ENCODE measurements around the gene TRPM7. TPM values are rescaled to one million over a fixed set of nuclear protein-coding genes. Genes with fewer than 3 reads are reported as not detected.

The TRPM7 gene
- total RNA-seq, 2 experiments from 2014 or later = 29.0 to 30.0 TPM

- ChIA-PET POLR2A (no interaction called here), CTCF (no interaction called here)
- no peaks in the 10 kb centered on the region for H3K27me3 ChIP-seq (ENCODE audit: control insufficient read depth in 1 of 2, insufficient read depth in 2 of 2, low read length in 2 of 2)
- no peak overlapping the region for H3K4me3 Mint-ChIP-seq
- H3K27ac Mint-ChIP-seq = no peak overlapping the region
- no peak overlapping the region for H3K4me3 ChIP-seq (ENCODE audit: low read length)
- DNase-seq (no peak), ATAC-seq (ENCODE audit: poor library complexity) (no peak)
- no peaks in the 10 kb centered on the region for H3K4me1 ChIP-seq (ENCODE audit: insufficient read depth, low read length)
- TF ChIP-seq CTCF (IDR thresholded peaks at IDR 0.05) = no peak
- no peak overlapping the region for H3K27ac ChIP-seq (ENCODE audit: low read depth in 1 of 2, low read length in 2 of 2)
- no peaks in the 10 kb centered on the region for H3K27me3 Mint-ChIP-seq
- no peaks in the 10 kb centered on the region for H3K9me3 ChIP-seq (ENCODE audit: control insufficient read depth in 1 of 2, insufficient read depth in 1 of 2, low read length in 2 of 2)
- H3K4me1 Mint-ChIP-seq (ENCODE audit: low read depth) = no peaks in the 10 kb centered on the region
- H3K9me3 Mint-ChIP-seq = no peaks in the 10 kb centered on the region
- intact Hi-C loops (cut with DNase I, micrococcal nuclease) = no loop called here
- peaks cover 10% of the 10 kb centered on the region for H3K36me3 ChIP-seq (ENCODE audit: insufficient read depth, low read length)
- H3K36me3 Mint-ChIP-seq (ENCODE audit: low read depth) = peaks cover 27% of the 10 kb centered on the region
Observed at GRCh38 chr15:50707878-50708427, 21.4 kb upstream of the TRPM7 start.

- peaks cover 17% of the 10 kb centered on the region for H3K36me3 Mint-ChIP-seq (ENCODE audit: low read depth)
- CTCF ChIA-PET = no interaction called here
- ATAC-seq (ENCODE audit: poor library complexity) (no peak), DNase-seq (no peak)
- no peaks in the 10 kb centered on the region for H3K4me1 ChIP-seq (ENCODE audit: insufficient read depth, low read length)
- POLR2A ChIA-PET = no interaction called here
- H3K27ac Mint-ChIP-seq = no peak overlapping the region
- no peaks in the 10 kb centered on the region for H3K9me3 ChIP-seq (ENCODE audit: control insufficient read depth in 1 of 2, insufficient read depth in 1 of 2, low read length in 2 of 2)
- no peaks in the 10 kb centered on the region for H3K27me3 Mint-ChIP-seq
- no peak overlapping the region for H3K4me3 ChIP-seq (ENCODE audit: low read length)
- no peaks in the 10 kb centered on the region for H3K9me3 Mint-ChIP-seq
- H3K4me3 Mint-ChIP-seq = no peak overlapping the region
- no peak for TF ChIP-seq CTCF (IDR thresholded peaks at IDR 0.05)
- H3K4me1 Mint-ChIP-seq (ENCODE audit: low read depth) = no peaks in the 10 kb centered on the region
- intact Hi-C loops (cut with DNase I, micrococcal nuclease) = no loop called here
- H3K27ac ChIP-seq (ENCODE audit: low read depth in 1 of 2, low read length in 2 of 2) = no peak overlapping the region
- H3K36me3 ChIP-seq (ENCODE audit: insufficient read depth, low read length) = peaks cover 7% of the 10 kb centered on the region
- H3K27me3 ChIP-seq (ENCODE audit: control insufficient read depth in 1 of 2, insufficient read depth in 2 of 2, low read length in 2 of 2) = no peaks in the 10 kb centered on the region
Observed at GRCh38 chr15:50702762-50703334, 16.3 kb upstream of the TRPM7 start.

GRCh38 chr15:50698101-50698500, 11.5 kb upstream of the TRPM7 start:
- no peak for TF ChIP-seq CTCF (IDR thresholded peaks at IDR 0.05)
- DNase-seq (no peak), ATAC-seq (ENCODE audit: poor library complexity) (no peak)
- H3K27me3 ChIP-seq (ENCODE audit: control insufficient read depth in 1 of 2, insufficient read depth in 2 of 2, low read length in 2 of 2) = no peaks in the 10 kb centered on the region
- Mint-ChIP-seq H3K36me3 (ENCODE audit: low read depth) (no peaks in the 10 kb centered on the region), H3K4me3 (no peak overlapping the region), H3K9me3 (no peaks in the 10 kb centered on the region), H3K4me1 (ENCODE audit: low read depth) (no peaks in the 10 kb centered on the region), H3K27ac (no peak overlapping the region), H3K27me3 (no peaks in the 10 kb centered on the region)
- peaks cover 3% of the 10 kb centered on the region for H3K4me1 ChIP-seq (ENCODE audit: insufficient read depth, low read length)
- CTCF ChIA-PET = interaction anchor here (1.0 kb wide), 2 partner anchors 16 to 39 kb away, joined by 3 read pairs; no protein-coding TSS in a partner anchor
- no peak overlapping the region for H3K27ac ChIP-seq (ENCODE audit: low read depth in 1 of 2, low read length in 2 of 2)
- intact Hi-C loops (cut with DNase I, micrococcal nuclease) = no loop called here
- H3K36me3 ChIP-seq (ENCODE audit: insufficient read depth, low read length) = no peaks in the 10 kb centered on the region
- H3K4me3 ChIP-seq (ENCODE audit: low read length) = no peak overlapping the region
- no peaks in the 10 kb centered on the region for H3K9me3 ChIP-seq (ENCODE audit: control insufficient read depth in 1 of 2, insufficient read depth in 1 of 2, low read length in 2 of 2)
- POLR2A ChIA-PET = no interaction called here

Measured in CD4-positive, alpha-beta T cell (primary cell).